ENCODE data around the gene C3orf70.
"Not testable (repeated sequence)": the region's sequence is repeated elsewhere in the genome, so short reads cannot be mapped to it uniquely, and the experiment has no call there.

The C3orf70 gene

GRCh38 chr3:185114756-185115155 lies 38.1 kb downstream of the C3orf70 start:
- TF ChIP-seq CTCF (IDR thresholded peaks at IDR 0.05), result no peak
- H3K4me3 ChIP-seq (ENCODE audit: low read depth in 1 of 2, low read length in 1 of 2), result no peak overlapping the region
- H3K27me3 ChIP-seq, result no peaks in the 10 kb centered on the region
- H3K36me3 ChIP-seq, result no peaks in the 10 kb centered on the region
- no peaks in the 10 kb centered on the region for H3K9me3 ChIP-seq
- H3K4me1 ChIP-seq (ENCODE audit: control insufficient read depth in 1 of 2, insufficient read depth in 1 of 2, low read depth in 1 of 2, low read length in 1 of 2), result no peaks in the 10 kb centered on the region
- H3K27ac ChIP-seq, result no peak overlapping the region

- H3K36me3 ChIP-seq, result no peaks in the 10 kb centered on the region
- H3K4me3 ChIP-seq (ENCODE audit: low read depth in 1 of 2, low read length in 1 of 2), result no peak overlapping the region
- no peaks in the 10 kb centered on the region for H3K4me1 ChIP-seq (ENCODE audit: control insufficient read depth in 1 of 2, insufficient read depth in 1 of 2, low read depth in 1 of 2, low read length in 1 of 2)
- no peaks in the 10 kb centered on the region for H3K9me3 ChIP-seq
- no peak for TF ChIP-seq CTCF (IDR thresholded peaks at IDR 0.05)
- H3K27ac ChIP-seq, result no peak overlapping the region
- no peaks in the 10 kb centered on the region for H3K27me3 ChIP-seq
These were observed 40.7 kb downstream of the C3orf70 start for GRCh38 chr3:185112186-185112585.

- not testable (repeated sequence) for H3K4me1 ChIP-seq (ENCODE audit: control insufficient read depth in 1 of 2, insufficient read depth in 1 of 2, low read depth in 1 of 2, low read length in 1 of 2); H3K27ac ChIP-seq; H3K4me3 ChIP-seq (ENCODE audit: low read depth in 1 of 2, low read length in 1 of 2); H3K36me3 ChIP-seq; H3K27me3 ChIP-seq; H3K9me3 ChIP-seq
These were observed 43.8 kb downstream of the C3orf70 start for GRCh38 chr3:185109012-185109411.

GRCh38 chr3:185106256-185106890 lies 46.5 kb downstream of the C3orf70 start:
- H3K4me3 ChIP-seq (ENCODE audit: low read depth in 1 of 2, low read length in 1 of 2); H3K9me3 ChIP-seq; H3K4me1 ChIP-seq (ENCODE audit: control insufficient read depth in 1 of 2, insufficient read depth in 1 of 2, low read depth in 1 of 2, low read length in 1 of 2); H3K27me3 ChIP-seq; H3K27ac ChIP-seq; H3K36me3 ChIP-seq: not testable (repeated sequence)

GRCh38 chr3:185103359-185104127 lies 49.3 kb downstream of the C3orf70 start:
- H3K9me3 ChIP-seq, result no peaks in the 10 kb centered on the region
- H3K4me3 ChIP-seq (ENCODE audit: low read depth in 1 of 2, low read length in 1 of 2), result no peak overlapping the region
- no peak overlapping the region for H3K27ac ChIP-seq
- H3K4me1 ChIP-seq (ENCODE audit: control insufficient read depth in 1 of 2, insufficient read depth in 1 of 2, low read depth in 1 of 2, low read length in 1 of 2), result no peaks in the 10 kb centered on the region
- no peaks in the 10 kb centered on the region for H3K36me3 ChIP-seq
- no peaks in the 10 kb centered on the region for H3K27me3 ChIP-seq
- TF ChIP-seq CTCF (IDR thresholded peaks at IDR 0.05), result no peak

GRCh38 chr3:185094697-185095096 lies 58.2 kb downstream of the C3orf70 start:
- no peaks in the 10 kb centered on the region for H3K9me3 ChIP-seq
- no peaks in the 10 kb centered on the region for H3K4me1 ChIP-seq (ENCODE audit: control insufficient read depth in 1 of 2, insufficient read depth in 1 of 2, low read depth in 1 of 2, low read length in 1 of 2)
- H3K27me3 ChIP-seq, result no peaks in the 10 kb centered on the region
- no peak overlapping the region for H3K27ac ChIP-seq
- no peak overlapping the region for H3K4me3 ChIP-seq (ENCODE audit: low read depth in 1 of 2, low read length in 1 of 2)
- TF ChIP-seq CTCF (IDR thresholded peaks at IDR 0.05), result no peak
- no peaks in the 10 kb centered on the region for H3K36me3 ChIP-seq

All from neutrophil (primary cell).